Head of caudate nucleus (tissue), 42 donors: ENCODE results near the gene ELOVL7.
"Not testable (repeated sequence)": the region's sequence is repeated elsewhere in the genome, so short reads cannot be mapped to it uniquely, and the experiment has no call there.

Source experiments
- DNase-seq, 42 donors: peaks; one replicate each; pipeline versions ENCODE4 v3.0.0 to v3.0.0-alpha.2; 2020 to 2021; ENCODE audit warnings: mixed read lengths in 7 of 42
- intact Hi-C: fragments of 100-400 bp; cut with DNase I; formaldehyde crosslinking; loops from one replicate; pipeline ENCODE4 v1.15.0; 2022

The ELOVL7 gene

DNA sequence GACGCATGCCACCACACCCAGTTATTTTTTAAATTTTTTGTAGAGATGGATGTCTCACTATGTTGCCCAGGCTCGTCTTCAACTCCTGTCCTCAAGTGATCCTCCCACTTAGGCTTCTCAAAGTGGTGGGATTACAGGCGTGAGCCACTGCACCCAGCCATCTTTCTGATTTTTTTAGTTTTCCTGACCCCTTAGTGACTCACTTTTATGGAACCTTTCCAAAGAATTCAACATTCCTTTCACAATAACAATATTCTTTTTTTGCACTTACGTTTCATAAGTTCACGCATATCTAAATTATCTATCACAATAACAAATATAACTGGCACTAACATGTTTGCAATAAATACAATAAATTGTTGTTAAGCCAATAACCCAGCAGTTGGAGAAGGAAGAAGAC lies 8.5 kb downstream of the ELOVL7 start:
- DNase-seq, result no peak
- intact Hi-C loops, result no loop called here

DNA sequence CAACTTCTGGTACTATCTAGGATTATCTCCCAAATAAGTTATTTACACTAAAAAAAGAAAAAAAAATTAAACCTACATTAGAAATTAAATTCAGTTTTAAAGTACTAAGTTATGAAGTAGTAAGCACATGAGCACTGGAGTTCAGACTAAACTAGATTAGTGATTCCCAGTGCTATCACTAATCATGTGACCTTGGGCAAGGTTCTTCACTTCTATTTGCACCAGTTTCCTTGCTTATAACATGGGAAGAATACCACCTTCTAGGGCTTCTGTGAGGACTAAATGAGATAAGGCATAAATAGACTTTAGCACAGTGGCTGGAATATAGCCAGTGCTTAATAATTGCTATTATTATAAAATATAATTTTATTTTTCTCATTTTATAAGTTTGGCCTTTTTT lies 10.5 kb downstream of the ELOVL7 start:
- intact Hi-C loops, result no loop called here
- no peak for DNase-seq

DNA sequence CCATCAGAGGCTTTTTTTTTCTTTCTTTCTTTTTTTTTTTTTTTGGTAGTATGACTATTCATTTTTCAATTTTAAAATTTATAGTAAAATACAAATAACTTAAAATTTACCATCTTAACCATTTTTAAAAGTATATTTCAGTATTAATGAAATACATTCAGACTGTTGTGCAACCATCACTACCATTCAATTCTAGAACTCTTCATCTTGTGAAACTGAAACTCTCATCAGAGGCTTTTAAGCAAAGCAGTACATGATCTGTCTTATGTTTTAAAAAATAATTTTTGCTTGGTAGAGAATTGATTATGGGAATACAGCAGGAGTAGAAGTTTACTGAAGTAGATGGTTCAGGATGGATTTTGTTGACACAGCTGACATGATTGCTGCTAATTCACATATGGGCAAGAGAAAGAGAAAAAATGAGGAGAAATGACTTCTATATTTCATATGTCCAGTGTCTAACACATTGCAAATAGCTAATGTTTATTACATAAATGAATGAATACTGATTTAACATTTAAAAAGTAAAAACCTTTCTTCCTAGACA lies 13.4 kb downstream of the ELOVL7 start:
- intact Hi-C loops, result no loop called here
- no peak for DNase-seq

DNA sequence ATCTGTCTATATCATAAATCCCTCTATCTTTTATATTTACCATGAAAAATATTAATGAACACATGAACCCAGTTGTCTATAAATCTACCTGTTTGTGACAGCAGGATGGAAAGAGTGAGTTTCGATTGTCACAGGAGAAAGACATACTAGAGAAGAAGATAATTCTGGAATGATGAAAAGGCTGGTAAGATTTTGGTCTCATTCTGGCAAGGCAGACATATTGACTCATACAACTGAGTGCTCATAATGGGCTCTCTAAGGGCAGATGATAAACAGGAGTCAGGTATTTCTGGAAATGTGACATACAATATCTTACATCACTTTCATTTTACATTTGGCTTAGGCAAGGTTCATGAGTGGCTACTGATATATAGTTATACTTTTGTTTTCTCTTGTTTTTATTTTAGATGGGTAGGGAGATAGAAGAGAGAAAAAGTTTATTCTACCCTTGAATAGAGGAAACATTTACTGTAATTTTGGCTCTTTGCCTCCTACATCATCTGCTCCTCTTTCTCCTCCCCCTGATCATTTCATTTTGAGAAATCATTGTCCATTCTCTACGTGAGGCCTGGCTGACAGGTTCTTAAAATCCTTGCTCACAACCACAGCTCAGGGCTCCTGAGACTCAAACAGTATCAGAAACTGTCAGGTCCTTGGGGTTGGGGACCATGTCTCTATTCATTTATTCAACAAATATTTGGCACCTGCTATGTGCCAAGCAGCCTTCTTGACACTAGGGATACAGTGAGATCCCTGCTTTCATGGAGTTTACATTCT lies 14.4 kb downstream of the ELOVL7 start:
- intact Hi-C loops, result no loop called here
- DNase-seq, result no peak

DNA sequence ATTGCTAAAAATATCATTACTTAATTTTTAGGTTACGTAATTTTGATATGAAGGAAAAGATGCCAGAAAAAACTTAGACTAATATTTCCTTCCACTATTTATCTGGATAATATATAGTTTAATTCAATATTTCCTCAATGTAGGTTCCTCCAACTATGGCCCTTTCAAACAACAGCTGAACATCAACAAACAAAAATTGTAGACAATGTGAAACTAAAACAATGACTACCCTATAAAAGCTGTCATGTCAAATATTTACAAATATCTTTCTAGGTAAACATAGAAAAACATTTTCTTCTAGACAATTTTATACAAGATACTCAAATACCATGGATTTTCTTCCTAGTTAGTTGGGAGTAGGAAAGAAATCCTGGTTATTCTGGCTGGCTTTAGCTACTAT lies 16.9 kb downstream of the ELOVL7 start:
- no peak for DNase-seq
- intact Hi-C loops, result no loop called here

DNA sequence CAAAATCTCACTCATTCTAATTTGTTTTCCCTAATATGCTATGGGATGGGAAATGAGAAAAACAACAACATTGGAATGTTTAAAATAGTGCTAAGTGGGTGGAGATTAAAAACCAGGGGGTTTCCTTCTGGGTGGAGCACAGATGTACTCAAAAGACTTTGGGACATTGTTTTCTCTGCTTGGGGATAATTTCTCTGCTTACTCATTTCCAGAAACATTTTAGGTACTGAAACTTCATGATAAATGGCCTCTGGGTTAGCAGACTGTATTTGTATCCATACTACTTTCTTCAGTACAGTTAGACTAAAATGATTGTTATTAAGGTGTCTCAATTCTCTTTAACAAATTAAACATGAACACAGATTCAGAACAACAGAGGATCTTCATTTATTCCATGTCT lies 17.4 kb downstream of the ELOVL7 start:
- DNase-seq, result no peak
- intact Hi-C loops, result no loop called here

DNA sequence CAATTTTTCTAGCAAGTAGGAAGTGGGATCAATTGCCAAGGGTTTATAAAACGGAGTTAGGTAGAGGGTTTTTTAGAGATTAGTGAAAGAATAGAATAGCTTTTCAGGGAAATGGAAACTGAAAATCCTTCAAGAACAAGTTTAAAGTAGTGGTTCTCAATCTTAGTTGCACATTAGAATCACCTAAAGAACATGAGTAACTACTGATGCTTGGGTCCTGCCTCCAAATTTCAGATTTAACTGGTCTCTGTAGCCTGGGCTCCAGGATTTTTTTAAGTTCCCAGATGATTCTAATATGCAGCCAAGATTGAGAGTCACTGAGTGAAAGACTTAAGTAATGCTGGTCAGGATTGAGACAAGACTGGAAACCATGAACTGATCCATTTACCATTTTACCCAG lies 20.5 kb downstream of the ELOVL7 start:
- no peak for DNase-seq
- intact Hi-C loops, result no loop called here

DNA sequence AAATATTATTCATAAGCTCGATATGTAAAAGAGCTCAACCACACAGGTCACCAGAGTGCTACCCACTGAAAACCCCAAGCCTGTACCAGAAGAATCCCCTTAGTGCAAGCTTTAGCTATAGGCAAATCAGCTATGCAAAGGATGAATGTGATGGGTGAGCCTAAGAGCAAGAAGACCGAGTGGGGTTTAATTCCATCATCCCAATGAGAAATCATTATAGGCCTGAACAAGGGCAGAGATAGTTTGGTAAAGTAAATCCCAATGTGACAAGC lies 21.8 kb downstream of the ELOVL7 start:
- intact Hi-C loops, result no loop called here
- no peak for DNase-seq

DNA sequence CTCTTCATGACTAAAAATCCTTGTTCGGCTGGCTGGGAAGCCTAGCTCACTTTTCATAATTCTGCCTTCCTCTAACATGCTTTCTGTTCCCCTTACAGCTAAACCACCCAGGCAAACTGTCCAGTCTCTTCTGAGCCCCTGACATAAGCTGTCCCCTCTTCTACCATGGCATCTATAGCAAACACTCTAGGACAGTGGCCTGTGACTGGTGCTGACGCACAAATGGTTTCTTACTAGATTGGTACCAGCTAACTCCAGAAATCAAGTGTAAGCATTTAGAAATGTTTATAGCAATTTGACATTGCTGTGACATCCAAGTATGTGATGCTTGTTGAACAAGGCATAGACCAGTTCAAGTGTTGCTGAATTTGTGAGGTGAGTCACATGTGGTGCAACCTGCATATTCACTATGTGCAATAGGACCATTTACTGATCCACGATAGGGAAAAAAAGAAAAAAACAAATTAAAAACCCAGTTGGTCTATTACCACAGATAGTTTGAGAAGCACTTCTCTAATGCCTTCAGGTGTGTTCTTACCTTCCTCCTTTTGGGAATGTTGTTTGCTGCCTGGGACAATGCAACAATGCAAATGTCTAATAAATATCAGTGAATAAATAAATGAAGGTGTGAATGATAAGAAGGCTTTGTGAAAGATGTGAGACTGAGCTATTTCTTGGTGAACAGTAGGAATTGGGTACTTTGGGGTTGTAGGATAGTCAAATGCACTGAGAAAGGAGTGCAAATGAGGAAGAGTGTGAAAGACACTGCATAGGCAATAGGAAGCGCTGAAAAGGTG lies 22.4 kb downstream of the ELOVL7 start:
- no peak for DNase-seq
- intact Hi-C loops, result no loop called here

DNA sequence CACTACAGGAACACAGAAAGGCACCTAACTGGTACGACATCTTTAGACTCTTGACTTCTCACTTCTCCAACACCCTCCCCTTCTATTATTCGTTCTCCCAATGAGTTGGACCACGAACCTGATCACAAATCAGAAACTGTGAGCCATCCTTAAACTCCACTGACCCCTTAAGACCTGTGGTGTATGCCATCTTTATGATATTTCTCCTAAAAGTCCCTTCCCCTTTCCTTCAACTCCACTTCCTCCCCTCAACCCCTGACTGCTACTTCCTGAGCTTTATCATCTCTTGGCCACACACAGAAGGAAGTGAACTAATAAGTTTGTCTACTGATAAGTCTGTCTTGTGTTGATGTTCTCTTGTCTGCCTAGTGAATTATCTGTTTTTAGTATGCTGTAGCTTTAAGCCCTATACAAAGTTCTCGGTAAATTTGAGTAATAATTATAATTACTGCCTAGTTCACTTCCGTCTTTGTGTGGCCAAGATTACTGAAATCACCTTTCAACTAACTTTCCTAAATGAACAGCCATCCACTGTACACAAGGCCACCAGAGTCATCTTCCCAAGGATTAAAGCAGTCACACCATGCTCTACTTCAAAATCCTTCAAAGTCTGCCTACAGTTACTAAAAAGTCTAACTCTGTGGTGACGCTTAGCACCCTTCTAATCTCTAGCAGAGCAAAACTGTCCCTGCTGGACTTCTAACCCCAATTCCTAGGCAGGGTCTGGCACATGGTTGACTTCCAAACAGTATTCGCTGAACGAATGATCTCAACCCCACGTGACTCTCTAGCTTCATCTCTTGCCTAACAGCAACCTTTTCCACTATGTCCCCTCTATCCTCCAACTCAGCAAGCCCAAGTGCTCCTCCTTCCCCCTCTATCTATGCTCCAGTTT lies 23.2 kb downstream of the ELOVL7 start:
- intact Hi-C loops, result no loop called here
- DNase-seq, result no peak

DNA sequence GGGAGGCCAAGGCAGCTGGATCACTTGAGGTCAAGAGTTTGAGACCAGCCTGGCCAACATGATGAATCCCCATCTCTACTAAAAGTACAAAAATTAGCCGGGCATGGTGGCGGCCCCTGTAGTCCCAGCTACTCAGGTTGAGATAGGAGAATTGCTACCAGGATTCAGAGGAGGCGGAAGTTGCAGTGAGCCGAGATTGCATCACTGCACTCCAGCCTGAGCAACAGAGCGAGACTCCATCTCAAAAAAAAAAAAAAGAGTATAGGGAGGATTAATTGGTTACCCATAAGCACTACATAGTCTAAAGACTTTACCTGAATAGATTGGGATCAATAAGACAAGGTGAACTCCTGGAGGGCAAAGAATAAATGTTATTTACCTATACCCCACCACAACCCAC lies 27.9 kb downstream of the ELOVL7 start:
- intact Hi-C loops, DNase-seq: not testable (repeated sequence)

DNA sequence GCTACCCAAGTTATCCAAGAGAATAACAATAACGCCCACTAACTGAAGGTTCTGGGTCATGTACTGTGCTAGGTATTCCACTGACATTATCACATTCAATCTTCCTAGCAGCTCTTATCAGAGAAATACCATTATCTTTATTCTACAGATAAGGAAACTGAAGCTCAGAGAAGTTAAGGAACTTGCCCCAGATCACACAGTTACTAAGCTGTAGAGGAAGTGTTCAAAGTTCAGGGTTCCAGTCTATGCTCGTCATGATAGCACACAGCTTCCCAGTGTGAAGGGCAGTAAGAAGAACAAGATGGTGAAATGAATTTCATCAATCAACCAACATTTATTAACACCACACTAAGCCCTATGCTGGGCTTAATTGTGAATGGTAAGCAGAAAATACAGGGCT lies 29.6 kb downstream of the ELOVL7 start:
- intact Hi-C loops, result no loop called here
- DNase-seq, result no peak

DNA sequence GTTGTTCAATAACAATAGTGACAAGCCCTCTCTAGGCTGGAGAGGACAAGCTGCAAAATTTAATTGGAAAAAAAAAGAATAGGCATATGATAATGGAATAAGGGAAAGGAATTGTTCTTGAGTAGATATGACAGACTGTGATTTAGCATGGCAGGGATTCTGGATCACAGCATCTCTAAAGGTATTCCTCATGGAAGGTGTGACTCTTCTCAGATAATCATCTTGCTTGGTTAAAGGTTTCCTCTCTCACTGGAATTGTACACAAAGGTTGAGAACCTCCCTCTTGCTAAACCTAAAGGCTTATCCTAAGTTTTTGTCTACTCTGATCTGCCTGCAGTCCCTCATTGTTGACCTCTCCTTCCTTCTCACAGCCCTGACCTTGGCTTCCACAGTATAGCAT lies 31.6 kb downstream of the ELOVL7 start:
- intact Hi-C loops, result no loop called here
- DNase-seq, result no peak

DNA sequence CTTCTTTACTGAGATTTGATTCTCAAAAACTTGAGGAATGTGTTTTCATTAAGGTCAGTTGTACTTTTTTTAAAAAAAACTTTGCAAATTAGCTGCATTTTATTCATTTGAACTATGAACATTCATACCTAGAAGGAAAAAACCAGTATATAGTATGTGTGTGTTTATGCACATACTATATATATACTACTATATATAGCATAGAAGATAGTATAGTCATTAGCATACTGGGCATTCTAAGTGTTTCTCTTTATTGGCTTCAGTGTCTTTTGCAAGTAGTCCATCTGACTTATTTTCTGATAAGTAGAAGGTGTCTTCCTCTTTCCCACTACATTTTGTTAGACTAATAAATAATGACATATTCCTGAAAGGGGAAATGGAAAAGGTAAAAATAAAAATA lies 33.0 kb downstream of the ELOVL7 start:
- intact Hi-C loops, result no loop called here
- DNase-seq, result no peak

DNA sequence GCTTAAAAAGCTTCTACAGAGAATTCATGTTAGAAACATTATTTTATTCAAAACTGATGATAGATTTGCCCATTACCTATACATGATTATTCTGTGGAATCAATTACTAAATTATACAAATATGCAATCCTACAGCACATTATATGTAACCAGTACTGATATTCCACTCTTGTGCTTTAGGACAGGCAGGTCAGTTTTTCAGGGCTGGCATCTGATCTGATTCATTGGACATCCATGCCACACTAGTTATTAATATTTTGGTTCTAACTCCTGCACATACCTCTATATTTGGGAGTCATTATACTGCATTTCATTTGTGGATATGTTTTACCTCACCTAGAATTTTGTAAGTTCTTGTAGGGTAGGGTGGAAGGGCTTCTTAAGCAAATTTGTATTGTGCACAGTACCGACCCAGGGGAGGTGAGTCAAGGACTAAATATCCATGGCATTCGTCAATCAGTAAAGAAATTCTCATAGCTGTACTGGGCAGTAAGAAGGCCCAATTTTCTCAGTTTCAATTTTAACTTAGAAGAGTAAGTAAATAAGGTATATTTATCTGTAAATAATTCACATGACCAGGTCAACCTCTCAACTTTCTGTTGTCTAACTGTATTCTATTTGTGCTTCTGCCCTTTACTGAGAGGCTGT lies 33.5 kb downstream of the ELOVL7 start:
- intact Hi-C loops, result no loop called here
- DNase-seq, result no peak

DNA sequence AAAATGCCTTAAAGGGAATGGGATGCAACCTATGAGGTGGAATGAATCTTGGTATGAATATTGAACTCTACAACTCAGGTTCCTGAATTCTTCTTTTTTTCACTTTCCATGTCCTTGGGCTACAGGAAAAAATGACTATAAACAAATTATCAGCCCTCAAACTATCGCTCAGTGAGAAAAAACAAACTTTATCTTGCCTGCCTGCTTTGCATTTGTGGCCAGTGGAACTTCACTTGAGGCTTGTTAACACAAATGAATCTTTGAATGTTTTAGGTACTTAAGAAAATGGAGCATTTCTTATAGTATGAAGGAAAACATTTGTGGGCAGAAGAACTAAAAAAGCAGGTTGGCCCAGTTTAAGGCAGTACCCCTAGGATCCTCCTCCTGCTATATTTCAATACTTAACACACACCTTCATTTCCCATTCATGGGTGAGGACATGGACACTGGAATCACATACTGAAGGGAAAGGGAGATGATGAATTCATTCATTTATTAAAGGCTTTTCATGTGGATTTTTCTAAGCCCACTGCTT lies 34.1 kb downstream of the ELOVL7 start:
- intact Hi-C loops, result no loop called here

DNA sequence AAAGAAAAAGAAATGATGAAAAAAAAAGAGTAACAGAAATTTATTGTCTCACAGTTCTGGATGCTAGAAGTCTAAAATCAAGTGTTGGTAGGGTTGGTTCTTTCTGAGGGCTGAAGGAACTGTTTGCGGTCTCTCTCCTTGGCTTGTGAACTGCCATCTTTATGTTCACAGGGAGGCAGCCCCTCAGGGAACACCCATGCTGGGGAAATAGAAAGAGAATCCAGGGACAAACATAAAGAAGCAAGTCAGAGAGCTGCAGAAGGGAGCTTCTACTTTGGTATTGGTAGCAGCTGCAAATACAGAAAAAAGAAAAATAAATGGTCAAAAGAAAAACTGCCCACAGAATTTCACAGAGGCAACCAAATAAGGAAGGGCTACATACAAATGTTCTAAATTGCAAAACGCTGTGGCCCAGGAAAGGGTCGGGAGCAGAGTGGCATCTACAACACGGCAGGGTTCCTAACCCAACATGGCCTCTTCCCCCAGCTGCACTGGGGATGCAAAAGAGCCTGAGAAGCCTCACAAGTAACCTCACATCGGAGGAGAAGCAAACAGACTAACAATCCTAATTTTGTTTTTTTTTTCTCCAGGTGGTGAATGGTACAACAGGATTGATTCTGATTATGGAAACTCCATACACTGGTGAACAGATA lies 37.4 kb downstream of the ELOVL7 start:
- intact Hi-C loops, result no loop called here
- no peak for DNase-seq

More for the DNA sequence above, 34.1 kb downstream of the ELOVL7 start:
- DNase-seq, result no peak

DNA sequence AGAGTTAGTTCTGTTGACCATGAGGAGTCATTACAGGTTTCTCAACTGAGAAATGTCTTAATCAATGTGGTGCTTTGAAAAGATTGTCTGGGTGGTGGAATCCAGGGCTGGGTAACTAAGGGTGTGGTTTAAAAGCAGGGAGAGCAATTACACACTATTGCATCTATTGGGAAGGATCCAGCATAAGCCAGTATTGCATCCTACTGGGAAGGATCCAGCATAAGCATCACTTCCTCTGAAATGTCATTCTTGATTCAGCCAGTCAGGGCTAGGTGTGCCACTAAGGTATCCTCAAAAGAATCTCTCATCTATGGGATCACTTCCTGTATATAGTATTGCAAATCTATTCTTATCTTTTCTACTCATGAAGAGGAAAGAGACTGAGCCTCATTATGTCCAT lies 38.6 kb downstream of the ELOVL7 start:
- intact Hi-C loops, result no loop called here
- DNase-seq, result no peak

DNA sequence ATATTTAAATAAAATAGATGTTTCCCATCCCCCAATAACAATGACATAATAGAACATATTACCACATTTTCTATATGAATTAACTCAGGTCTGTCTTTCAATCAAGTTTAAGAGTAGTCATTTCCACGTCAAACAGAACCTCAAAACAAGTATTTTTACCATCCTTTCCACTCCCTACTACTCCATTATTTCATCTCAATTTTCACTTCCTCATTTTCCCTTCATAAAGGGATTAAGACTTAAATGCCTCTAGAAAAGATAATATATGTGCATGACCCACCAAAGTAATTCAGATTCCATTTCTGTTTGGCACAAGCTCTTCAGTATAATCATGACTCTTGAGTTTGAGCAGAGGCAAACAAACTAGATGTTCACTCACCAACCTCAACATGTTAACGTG lies 40.4 kb downstream of the ELOVL7 start:
- DNase-seq, result no peak
- intact Hi-C loops, result no loop called here
